CD14-positive monocyte (primary cell): ENCODE data around the gene GPR17. TPM values are rescaled to one million over a fixed set of nuclear protein-coding genes. Genes with fewer than 3 reads are reported as not detected.

Experiments
- DNase-seq, 3 donors: peaks; one replicate each; pipeline ENCODE4 v3.0.0-alpha.2; 2011 to 2022
- H2AFZ ChIP-seq: 2 replicates; pipeline ENCODE4 v1.6.0; 2012; ENCODE audit warnings: mild to moderate bottlenecking, low read depth, low read length, inconsistent platforms; ENCODE audit not compliant: insufficient read depth, poor library complexity, severe bottlenecking
- H3K27ac ChIP-seq, 2 donors: 1 replicate in 1 of 2; 2 replicates in 1 of 2; pipeline ENCODE4 v1.5.1; 2012 to 2013; ENCODE audit warnings: low read length in 2 of 2, control low read depth in 1 of 2, inconsistent platforms in 1 of 2, low read depth in 1 of 2, mild to moderate bottlenecking in 1 of 2
- H3K27me3 ChIP-seq, 2 donors: one replicate each; pipeline versions ENCODE4 v1.6.0 to v1.6.1; 2011 to 2013; ENCODE audit warnings: low read length in 2 of 2; ENCODE audit not compliant: control insufficient read depth in 2 of 2, insufficient read depth in 2 of 2
- H3K36me3 ChIP-seq, 2 donors: replicated peaks in 1 of 2; 1 replicate in 1 of 2; 2 replicates in 1 of 2; pipeline versions ENCODE4 v1.5.1 to v1.6.1; 2012 to 2013; ENCODE audit warnings: low read length in 2 of 2, control low read depth in 1 of 2, inconsistent platforms in 1 of 2, mild to moderate bottlenecking in 1 of 2; ENCODE audit not compliant: insufficient read depth in 2 of 2, control insufficient read depth in 1 of 2
- H3K4me1 ChIP-seq, 2 donors: 1 replicate in 1 of 2; 2 replicates in 1 of 2; pipeline versions ENCODE4 v1.5.1 to v1.6.1; 2012 to 2013; ENCODE audit warnings: low read length in 2 of 2, control low read depth in 1 of 2, inconsistent platforms in 1 of 2, mild to moderate bottlenecking in 1 of 2, moderate library complexity in 1 of 2; ENCODE audit not compliant: insufficient read depth in 2 of 2, control insufficient read depth in 1 of 2
- H3K4me2 ChIP-seq: replicated peaks from 2 replicates; pipeline ENCODE3; 2012; ENCODE audit warnings: low read length, moderate library complexity, mild to moderate bottlenecking; ENCODE audit not compliant: poor library complexity, severe bottlenecking; ENCODE audit errors: extremely low read depth
- H3K4me3 ChIP-seq, 3 experiments: fragments of 200-600 bp in 1 of 3; sonication (generic) in 1 of 3; replicated peaks in 1 of 3; 1 replicate in 2 of 3; 2 replicates in 1 of 3; pipeline ENCODE4 v1.5.1; 2011 to 2013; ENCODE audit warnings: low read length in 3 of 3, mild to moderate bottlenecking in 3 of 3, control low read depth in 2 of 3, low read depth in 2 of 3, inconsistent platforms in 1 of 3, moderate library complexity in 1 of 3
- H3K79me2 ChIP-seq: 2 replicates; pipeline ENCODE4 v1.6.0; 2012; ENCODE audit warnings: mild to moderate bottlenecking, control low read depth, inconsistent platforms, low read length, moderate library complexity; ENCODE audit not compliant: insufficient read depth
- H3K9ac ChIP-seq: 2 replicates; pipeline ENCODE4 v1.6.0; 2017; ENCODE audit warnings: low read length, mild to moderate bottlenecking; ENCODE audit not compliant: insufficient read depth, poor library complexity, severe bottlenecking
- H3K9me3 ChIP-seq, 2 donors: replicated peaks in 1 of 2; 1 replicate in 1 of 2; 2 replicates in 1 of 2; pipeline versions ENCODE4 v1.5.1 to v1.6.1; 2012 to 2013; ENCODE audit warnings: low read length in 2 of 2, control low read depth in 1 of 2; ENCODE audit not compliant: control insufficient read depth in 1 of 2, insufficient read depth in 1 of 2
- H4K20me1 ChIP-seq: 2 replicates; pipeline ENCODE4 v1.6.0; 2012; ENCODE audit warnings: mild to moderate bottlenecking, low read length, control low read depth, moderate library complexity; ENCODE audit not compliant: insufficient read depth
- H3K27ac Mint-ChIP-seq, 7 donors: one replicate each; pipeline ENCODE4 v1.8.0; 2020; ENCODE audit warnings: mild to moderate bottlenecking in 7 of 7, mixed read lengths in 7 of 7, moderate library complexity in 6 of 7, inconsistent platforms in 2 of 7
- H3K27me3 Mint-ChIP-seq, 3 donors: one replicate each; pipeline ENCODE4 v1.8.0; 2021 to 2022; ENCODE audit warnings: low read depth in 3 of 3, mild to moderate bottlenecking in 3 of 3, mixed read lengths in 3 of 3, moderate library complexity in 3 of 3, inconsistent platforms in 1 of 3
- H3K36me3 Mint-ChIP-seq, 2 donors: one replicate each; pipeline ENCODE4 v1.8.0; 2020; ENCODE audit warnings: mixed read lengths in 2 of 2, inconsistent platforms in 1 of 2, mild to moderate bottlenecking in 1 of 2
- H3K4me1 Mint-ChIP-seq: one replicate; pipeline ENCODE4 v1.8.0; 2020; ENCODE audit warnings: mild to moderate bottlenecking, mixed read lengths
- H3K4me3 Mint-ChIP-seq, 2 donors: one replicate each; pipeline ENCODE4 v1.8.0; 2020; ENCODE audit warnings: mild to moderate bottlenecking in 2 of 2, mixed read lengths in 2 of 2, moderate library complexity in 1 of 2
- H3K9me3 Mint-ChIP-seq, 7 donors: one replicate each; pipeline ENCODE4 v1.8.0; 2020 to 2022; ENCODE audit warnings: mixed read lengths in 7 of 7, mild to moderate bottlenecking in 6 of 7, moderate library complexity in 6 of 7, inconsistent platforms in 2 of 7
- WGBS: methylation state at CpG from one replicate; pipeline ENCODE4 v1.1.5; 2013; ENCODE audit warnings: missing lambda C conversion rate; ENCODE audit not compliant: insufficient coverage; 5-methylcytosine and 5-hydroxymethylcytosine counted together
- intact Hi-C, 2 donors: fragments of 100-400 bp; cut with micrococcal nuclease; formaldehyde crosslinking; loops; one replicate each; pipeline versions ENCODE4 v1.15.0 to v1.15.1; 2023
- polyA plus RNA-seq, 3 donors: library from polyadenylated mRNA; depleted of rRNA in 1 of 3; unstranded in 2 of 3; stranded (reverse) in 1 of 3; fragments of 300-500 nt in 2 of 3; fragments of >200 nt in 1 of 3; fragmentation: Illumina TruSeq in 2 of 3; gene quantifications; 1 replicate in 2 of 3; 2 replicates in 1 of 3; pipeline ENCODE4 v1.2.3, GENCODE V29; 2012 to 2021
- TF ChIP-seq, protein P1 (sequence below): fragments of 200-600 bp; IDR thresholded peaks from one replicate; pipeline ENCODE4 v1.8.0; 2022; ENCODE audit warnings: antibody characterized with exemption, mild to moderate bottlenecking

GPR17 gene
- polyA plus RNA-seq, 3 donors, result 0.07 TPM; not detected in 2

DNA sequence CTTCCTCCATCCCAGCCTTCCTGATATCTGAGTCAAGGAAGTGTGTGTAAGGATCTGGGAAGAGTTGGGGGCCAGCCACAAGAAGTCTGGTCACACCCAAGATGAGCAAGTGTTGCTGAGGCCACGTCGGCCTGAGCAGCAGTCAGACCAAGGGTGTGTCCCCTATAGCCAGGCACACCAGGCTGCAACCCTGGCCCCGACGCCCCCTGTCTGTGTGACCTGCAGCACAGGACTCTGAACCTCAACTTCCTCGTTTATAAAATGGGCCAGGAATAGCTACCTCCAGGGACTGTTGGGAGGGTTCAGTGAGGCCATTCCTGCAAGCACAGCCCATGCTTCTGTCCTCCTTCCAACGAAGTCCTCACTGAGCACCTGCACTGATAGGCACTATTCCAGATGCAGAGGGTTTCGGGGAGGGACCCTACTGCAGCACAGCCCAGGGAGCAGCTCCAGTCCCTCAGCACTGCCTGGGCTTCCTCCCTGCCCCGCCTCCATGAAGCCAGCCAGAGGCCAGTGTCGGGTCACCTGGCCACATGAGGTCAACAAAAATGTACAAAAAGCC, 16.1 kb downstream of the GPR17 start:
- H3K4me1 ChIP-seq, result no peaks in the 10 kb centered on the region
- H3K9me3 Mint-ChIP-seq, result peaks cover 0 to 13% (median 5%) of the 10 kb centered on the region in 7 donors

DNA sequence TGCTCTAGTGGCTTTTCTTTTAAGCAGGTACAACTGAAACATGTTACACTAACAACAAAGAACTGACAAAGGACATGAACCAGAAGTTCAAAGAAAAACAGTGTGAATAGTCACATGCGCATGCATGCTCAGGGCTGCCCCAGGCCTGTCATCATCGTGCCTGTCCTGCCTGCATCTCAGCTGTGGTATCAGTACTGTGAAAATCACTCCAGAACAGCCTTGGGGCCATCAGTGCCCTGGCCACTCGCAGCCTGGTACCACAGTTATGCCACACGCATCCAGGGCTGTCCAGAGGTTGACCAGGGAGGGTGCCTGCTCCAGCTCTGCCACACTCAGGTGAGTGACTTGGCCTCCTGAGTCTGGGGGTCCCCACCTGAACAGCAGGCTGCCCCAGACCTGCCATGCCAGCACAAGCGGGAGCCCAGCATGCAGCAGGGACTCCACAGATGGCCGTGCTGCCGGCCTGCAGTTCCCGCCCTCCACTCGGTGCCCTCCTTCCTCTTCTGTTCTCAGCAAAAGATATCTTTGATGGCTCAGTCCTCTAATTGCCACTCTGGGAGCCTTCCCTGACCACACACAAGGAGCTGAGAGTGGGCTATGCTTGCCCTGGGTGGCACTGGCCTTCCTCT, 17.1 kb downstream of the GPR17 start:
- Histone ChIP-seq H3K79me2 (no peaks in the 10 kb centered on the region), H3K4me1 (no peaks in the 10 kb centered on the region), H3K4me3 (no peak overlapping the region), H3K4me2 (no peak overlapping the region), H4K20me1 (no peaks in the 10 kb centered on the region), H3K9ac (no peak overlapping the region), H3K9me3 (peaks cover 7% of the 10 kb centered on the region in 2 donors), H3K36me3 (no peaks in the 10 kb centered on the region), H3K27ac (no peak overlapping the region), H3K27me3 (peaks cover 36 to 52% of the 10 kb centered on the region in 2 donors), H2AFZ (no peak overlapping the region)
- Mint-ChIP-seq H3K36me3 (peaks cover 0 to 3% of the 10 kb centered on the region in 2 donors), H3K9me3 (peaks cover 0 to 13% (median 5%) of the 10 kb centered on the region in 7 donors), H3K4me3 (peak overlapping the region in 1 of 2 donors; percentile 82), H3K27ac (no peak overlapping the region), H3K4me1 (peaks cover 9% of the 10 kb centered on the region), H3K27me3 (peaks cover 47 to 55% (median 50%) of the 10 kb centered on the region in 3 donors)
- 84% methylated on average over 9 of the region's 9 CpGs for whole genome bisulfite sequencing
- TF ChIP-seq, protein P1, sequence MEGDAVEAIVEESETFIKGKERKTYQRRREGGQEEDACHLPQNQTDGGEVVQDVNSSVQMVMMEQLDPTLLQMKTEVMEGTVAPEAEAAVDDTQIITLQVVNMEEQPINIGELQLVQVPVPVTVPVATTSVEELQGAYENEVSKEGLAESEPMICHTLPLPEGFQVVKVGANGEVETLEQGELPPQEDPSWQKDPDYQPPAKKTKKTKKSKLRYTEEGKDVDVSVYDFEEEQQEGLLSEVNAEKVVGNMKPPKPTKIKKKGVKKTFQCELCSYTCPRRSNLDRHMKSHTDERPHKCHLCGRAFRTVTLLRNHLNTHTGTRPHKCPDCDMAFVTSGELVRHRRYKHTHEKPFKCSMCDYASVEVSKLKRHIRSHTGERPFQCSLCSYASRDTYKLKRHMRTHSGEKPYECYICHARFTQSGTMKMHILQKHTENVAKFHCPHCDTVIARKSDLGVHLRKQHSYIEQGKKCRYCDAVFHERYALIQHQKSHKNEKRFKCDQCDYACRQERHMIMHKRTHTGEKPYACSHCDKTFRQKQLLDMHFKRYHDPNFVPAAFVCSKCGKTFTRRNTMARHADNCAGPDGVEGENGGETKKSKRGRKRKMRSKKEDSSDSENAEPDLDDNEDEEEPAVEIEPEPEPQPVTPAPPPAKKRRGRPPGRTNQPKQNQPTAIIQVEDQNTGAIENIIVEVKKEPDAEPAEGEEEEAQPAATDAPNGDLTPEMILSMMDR, result no peak
- intact Hi-C loops, result no loop called here
- DNase-seq, result no peak

More for the DNA sequence above, 16.1 kb downstream of the GPR17 start:
- TF ChIP-seq, protein P1, result no peak
- H3K4me3 Mint-ChIP-seq, result no peak overlapping the region
- H3K4me2 ChIP-seq, result no peak overlapping the region
- intact Hi-C loops, result no loop called here
- H3K9ac ChIP-seq, result no peak overlapping the region
- peaks cover 0 to 3% of the 10 kb centered on the region in 2 donors for H3K36me3 Mint-ChIP-seq
- DNase-seq, result no peak
- H3K27me3 ChIP-seq, result peaks cover 33 to 48% of the 10 kb centered on the region in 2 donors
- H3K27ac Mint-ChIP-seq, result no peak overlapping the region
- no peak overlapping the region for H3K4me3 ChIP-seq
- H3K9me3 ChIP-seq, result peaks cover 7% of the 10 kb centered on the region in 2 donors
- WGBS, result 64% methylated on average over 8 of the region's 9 CpGs
- no peak overlapping the region for H2AFZ ChIP-seq
- no peaks in the 10 kb centered on the region for H4K20me1 ChIP-seq
- H3K79me2 ChIP-seq, result no peaks in the 10 kb centered on the region
- peaks cover 9% of the 10 kb centered on the region for H3K4me1 Mint-ChIP-seq
- no peaks in the 10 kb centered on the region for H3K36me3 ChIP-seq
- H3K27me3 Mint-ChIP-seq, result peaks cover 44 to 49% (median 46%) of the 10 kb centered on the region in 3 donors
- no peak overlapping the region for H3K27ac ChIP-seq
